HEK293 (cell line): ENCODE measurements around the gene ZNF582.

Source experiments
- CTCF ChIA-PET: fragments of 350-600 bp; formaldehyde crosslinking; extraction: SDS; loops from one replicate; lab custom pipeline; 2021; ENCODE audit warnings: antibody characterized with exemption; lab: Yijun Ruan, JAX
- POLR2A ChIA-PET: fragments of 300-600 bp; formaldehyde crosslinking; extraction: SDS; loops from one replicate; lab custom pipeline; 2020; ENCODE audit warnings: antibody characterized with exemption, inconsistent platforms; lab: Yijun Ruan, JAX
- H3K27ac ChIP-seq: fragments of 200-500 bp; sonication (Bioruptor generic); 2 replicates; pipeline ENCODE4 v1.5.1; 2014; ENCODE audit warnings: low read depth, low read length, control low read depth, inconsistent platforms; ENCODE audit errors: extremely low read depth
- H3K36me3 ChIP-seq, 2 experiments: fragments of 200-500 bp in 1 of 2; sonication (Bioruptor generic) in 1 of 2; 1 replicate in 1 of 2; 2 replicates in 1 of 2; pipeline ENCODE4 v1.5.1; 2014 to 2017; ENCODE audit warnings: inconsistent platforms in 2 of 2, low read length in 2 of 2; ENCODE audit not compliant: control insufficient read depth in 2 of 2, insufficient read depth in 1 of 2
- H3K4me1 ChIP-seq: fragments of 200-500 bp; sonication (Bioruptor generic); 2 replicates; pipeline ENCODE4 v1.5.1; 2014; ENCODE audit warnings: mild to moderate bottlenecking, low read length, inconsistent platforms; ENCODE audit not compliant: control insufficient read depth, insufficient read depth
- H3K4me3 ChIP-seq: 2 replicates; pipeline ENCODE4 v1.5.1; 2011; ENCODE audit warnings: low read depth, mild to moderate bottlenecking, control low read depth, low read length, moderate library complexity
- H3K9me3 ChIP-seq: fragments of 200-500 bp; sonication (Bioruptor generic); 2 replicates; pipeline ENCODE4 v1.5.1; 2014; ENCODE audit warnings: low read depth, low read length, inconsistent platforms; ENCODE audit not compliant: control insufficient read depth, insufficient read depth
- EGR2 ChIP-seq: fragments of 450-650 bp; formaldehyde crosslinking; IDR thresholded peaks from 2 replicates; pipeline ENCODE4 v1.5.1; 2016; ENCODE audit warnings: low read depth, missing biosample characterization, missing genetic modification characterization
- GLI4 ChIP-seq: fragments of 450-650 bp; formaldehyde crosslinking; IDR thresholded peaks from 2 replicates; pipeline ENCODE4 v1.5.1; 2016; ENCODE audit warnings: missing biosample characterization, missing genetic modification characterization
- KLF1 ChIP-seq: fragments of 450-650 bp; formaldehyde crosslinking; IDR thresholded peaks from 2 replicates; pipeline ENCODE4 v1.5.1; 2016; ENCODE audit warnings: missing biosample characterization, missing genetic modification characterization
- OSR2 ChIP-seq: fragments of 450-650 bp; formaldehyde crosslinking; IDR thresholded peaks from 2 replicates; pipeline ENCODE4 v1.5.1; 2016; ENCODE audit warnings: missing biosample characterization, missing genetic modification characterization
- SALL2 ChIP-seq: fragments of 450-650 bp; formaldehyde crosslinking; IDR thresholded peaks from 2 replicates; pipeline ENCODE4 v1.5.0; 2017; ENCODE audit warnings: missing biosample characterization, mild to moderate bottlenecking, missing genetic modification characterization, borderline replicate concordance
- SETDB1 ChIP-seq: IDR thresholded peaks from one replicate; pipeline ENCODE4 v1.6.1; 2017; ENCODE audit warnings: mild to moderate bottlenecking, low read length, moderate library complexity, mixed read lengths; ENCODE audit not compliant: insufficient read length
- SP3 ChIP-seq: fragments of 450-650 bp; formaldehyde crosslinking; IDR thresholded peaks from 2 replicates; pipeline ENCODE4 v1.5.1; 2016; ENCODE audit warnings: missing biosample characterization, missing genetic modification characterization
- TRIM28 ChIP-seq: IDR thresholded peaks from 2 replicates; pipeline ENCODE4 v1.6.1; 2011; ENCODE audit warnings: low read length, control low read depth, borderline replicate concordance
- WT1 ChIP-seq: fragments of 450-650 bp; formaldehyde crosslinking; IDR thresholded peaks from 2 replicates; pipeline ENCODE4 v1.5.1; 2016; ENCODE audit warnings: missing biosample characterization, missing genetic modification characterization
- YY2 ChIP-seq: fragments of 450-650 bp; formaldehyde crosslinking; IDR thresholded peaks from 2 replicates; pipeline ENCODE4 v1.5.1; 2016; ENCODE audit warnings: missing biosample characterization, missing genetic modification characterization
- ZFP3 ChIP-seq: fragments of 450-650 bp; formaldehyde crosslinking; IDR thresholded peaks from 2 replicates; pipeline ENCODE4 v1.5.1; 2016; ENCODE audit warnings: low read depth, missing biosample characterization, missing genetic modification characterization
- ZNF148 ChIP-seq: fragments of 450-650 bp; formaldehyde crosslinking; IDR thresholded peaks from 2 replicates; pipeline ENCODE4 v1.5.0; 2017; ENCODE audit warnings: missing biosample characterization, missing genetic modification characterization, borderline replicate concordance
- ZNF174 ChIP-seq: fragments of 450-650 bp; formaldehyde crosslinking; IDR thresholded peaks from 2 replicates; pipeline ENCODE4 v1.5.0; 2017; ENCODE audit warnings: missing biosample characterization, mild to moderate bottlenecking, missing genetic modification characterization
- ZNF211 ChIP-seq: fragments of 450-650 bp; formaldehyde crosslinking; IDR thresholded peaks from 2 replicates; pipeline ENCODE4 v1.5.1; 2016; ENCODE audit warnings: low read depth, missing biosample characterization, missing genetic modification characterization
- ZNF311 ChIP-seq: fragments of 450-650 bp; formaldehyde crosslinking; IDR thresholded peaks from 2 replicates; pipeline ENCODE4 v1.5.1; 2017; ENCODE audit warnings: missing biosample characterization, missing genetic modification characterization, borderline replicate concordance
- ZNF324 ChIP-seq: fragments of 450-650 bp; formaldehyde crosslinking; IDR thresholded peaks from 2 replicates; pipeline ENCODE4 v1.5.1; 2016; ENCODE audit warnings: missing biosample characterization, missing genetic modification characterization
- ZNF433 ChIP-seq: fragments of 450-650 bp; formaldehyde crosslinking; IDR thresholded peaks from 2 replicates; pipeline ENCODE4 v1.5.1; 2016; ENCODE audit warnings: missing biosample characterization, missing genetic modification characterization, low read depth
- ZNF555 ChIP-seq: fragments of 450-650 bp; formaldehyde crosslinking; conservative IDR thresholded peaks from 2 replicates; pipeline ENCODE4 v1.5.1; 2017; ENCODE audit warnings: missing biosample characterization, mild to moderate bottlenecking, missing genetic modification characterization, inconsistent platforms
- ZNF558 ChIP-seq: fragments of 450-650 bp; formaldehyde crosslinking; IDR thresholded peaks from 2 replicates; pipeline ENCODE4 v1.5.1; 2016; ENCODE audit warnings: missing biosample characterization, missing genetic modification characterization
- ZNF704 ChIP-seq: fragments of 450-650 bp; formaldehyde crosslinking; IDR thresholded peaks from 2 replicates; pipeline ENCODE4 v1.5.1; 2016; ENCODE audit warnings: missing biosample characterization, missing genetic modification characterization
- ZNF747 ChIP-seq: fragments of 450-650 bp; formaldehyde crosslinking; IDR thresholded peaks from 2 replicates; pipeline ENCODE4 v1.5.1; 2016; ENCODE audit warnings: missing biosample characterization, missing genetic modification characterization
- ZSCAN5A ChIP-seq: fragments of 450-650 bp; formaldehyde crosslinking; IDR thresholded peaks from 2 replicates; pipeline ENCODE4 v1.5.1; 2016; ENCODE audit warnings: missing biosample characterization, missing genetic modification characterization

ZNF582 gene

GRCh38 chr19:56403261-56403660 is 9.9 kb upstream of the ZNF582 start:
- CTCF ChIA-PET, result interaction anchor here (0.5 to 2.3 kb wide), 4 partner anchors 10 to 171 kb away, joined by 3 to 8 read pairs (median 4); partner anchors contain the start of gene ZNF582

GRCh38 chr19:56400485-56400884 is 7.2 kb upstream of the ZNF582 start:
- POLR2A ChIA-PET, result no interaction called here
- peaks cover 0 to 37% of the 10 kb centered on the region in 2 experiments; a peak in 1 of 3 replicates for H3K36me3 ChIP-seq
- H3K4me3 ChIP-seq, result no peak overlapping the region
- no peak for TF ChIP-seq WT1 (tag by site-specific recombination)
- no peak for TF ChIP-seq ZNF558
- TF ChIP-seq GLI4 (tag by site-specific recombination), result no peak
- no peak for TF ChIP-seq ZNF747 (tag by site-specific recombination)
- TF ChIP-seq SETDB1, result peak; percentile 87
- no peaks in the 10 kb centered on the region for H3K9me3 ChIP-seq
- H3K4me1 ChIP-seq, result no peaks in the 10 kb centered on the region
- no peak overlapping the region for H3K27ac ChIP-seq
- CTCF ChIA-PET, result no interaction called here

More at GRCh38 chr19:56403261-56403660, 9.9 kb upstream of the ZNF582 start:
- H3K36me3 ChIP-seq, result peaks cover 18 to 39% of the 10 kb centered on the region in 2 experiments
- no peak for TF ChIP-seq ZNF211
- no peaks in the 10 kb centered on the region for H3K9me3 ChIP-seq
- POLR2A ChIA-PET, result interaction anchor here (0.7 to 1.1 kb wide), 8 partner anchors 9 to 282 kb away, joined by 3 to 6 read pairs (median 3); partner anchors contain the start of genes ZNF582 and ZNF787
- H3K27ac ChIP-seq, result peak overlapping the region; percentile 83; the same call in 1 of the 2 replicates
- peak overlapping the region; percentile 96 for H3K4me3 ChIP-seq
- H3K4me1 ChIP-seq, result no peaks in the 10 kb centered on the region

GRCh38 chr19:56398809-56399208 is 5.5 kb upstream of the ZNF582 start:
- POLR2A ChIA-PET, result no interaction called here
- no peak for TF ChIP-seq ZSCAN5A (tag by site-specific recombination)
- TF ChIP-seq ZNF555, result no peak
- no peak for TF ChIP-seq ZFP3 (tag by site-specific recombination)
- no peak for TF ChIP-seq OSR2 (tag by site-specific recombination)
- TF ChIP-seq ZNF704, result no peak
- no peak for TF ChIP-seq EGR2 (tag by site-specific recombination)
- no peak for TF ChIP-seq ZNF211
- Histone ChIP-seq H3K4me1 (no peaks in the 10 kb centered on the region), H3K36me3 (peaks cover 0 to 37% of the 10 kb centered on the region in 2 experiments; a peak in 1 of 3 replicates), H3K4me3 (no peak overlapping the region), H3K9me3 (peaks cover 3% of the 10 kb centered on the region; the same call in 1 of the 2 replicates), H3K27ac (no peak overlapping the region)
- CTCF ChIA-PET, result interaction anchor here (0.9 kb wide), 1 partner anchor 89 kb away, joined by 4 read pairs; no protein-coding TSS in a partner anchor

GRCh38 chr19:56383826-56384605 is 9.3 kb downstream of the ZNF582 start:
- POLR2A ChIA-PET, result no interaction called here
- H3K9me3 ChIP-seq, result peaks cover 5% of the 10 kb centered on the region
- no peak overlapping the region for H3K27ac ChIP-seq
- H3K36me3 ChIP-seq, result peaks cover 26 to 45% of the 10 kb centered on the region in 2 experiments
- CTCF ChIA-PET, result interaction anchor here (1.0 kb wide), 1 partner anchor 8 kb away, joined by 3 read pairs; no protein-coding TSS in a partner anchor
- H3K4me3 ChIP-seq, result no peak overlapping the region
- no peak for TF ChIP-seq SALL2 (tag by site-specific recombination)
- no peak for TF ChIP-seq SP3 (tag by site-specific recombination)
- no peak for TF ChIP-seq ZNF311 (tag by site-specific recombination)
- no peak for TF ChIP-seq ZNF433 (tag by site-specific recombination)
- no peak for TF ChIP-seq ZNF148 (tag by site-specific recombination)
- no peak for TF ChIP-seq ZNF174 (tag by site-specific recombination)
- no peak for TF ChIP-seq YY2 (tag by site-specific recombination)
- no peak for TF ChIP-seq TRIM28
- no peak for TF ChIP-seq KLF1 (tag by site-specific recombination)
- no peak for TF ChIP-seq ZNF324 (tag by site-specific recombination)
- TF ChIP-seq WT1 (tag by site-specific recombination), result no peak
- H3K4me1 ChIP-seq, result no peaks in the 10 kb centered on the region
